DND-41 (cell line): Measurements from ENCODE around the gene COA1.

Experiments
- ATAC-seq: fragments of 200-7000 bp; cut with Tn5 transposase; 3 replicates; pipeline ENCODE4 v1.9.1; 2021; ENCODE audit warnings: low read depth; ENCODE audit not compliant: insufficient read depth
- DNase-seq: peaks from one replicate; pipeline ENCODE4 v3.0.0-alpha.2; 2020
- H2AFZ ChIP-seq: 2 replicates; pipeline ENCODE4 v1.6.0; 2012; ENCODE audit warnings: low read depth, low read length
- H3K27ac ChIP-seq: 2 replicates; pipeline ENCODE4 v1.5.1; 2012; ENCODE audit warnings: low read length, inconsistent platforms
- H3K27me3 ChIP-seq: fragments of 200-600 bp; sonication (generic); 2 replicates; pipeline ENCODE4 v1.6.0; 2012; ENCODE audit warnings: low read length, mild to moderate bottlenecking, inconsistent platforms; ENCODE audit not compliant: insufficient read depth, poor library complexity
- H3K36me3 ChIP-seq: 2 replicates; pipeline ENCODE4 v1.5.1; 2012; ENCODE audit warnings: low read length, inconsistent platforms; ENCODE audit not compliant: insufficient read depth
- H3K4me1 ChIP-seq: 2 replicates; pipeline ENCODE4 v1.5.1; 2012; ENCODE audit warnings: mild to moderate bottlenecking, low read length; ENCODE audit not compliant: insufficient read depth
- H3K4me2 ChIP-seq: 2 replicates; pipeline ENCODE4 v1.6.0; 2012; ENCODE audit warnings: mild to moderate bottlenecking, moderate library complexity, low read length, inconsistent platforms; ENCODE audit not compliant: insufficient read depth
- H3K4me3 ChIP-seq, 2 experiments: fragments of 200-600 bp in 1 of 2; shearing (Covaris generic) in 1 of 2; 2 replicates each; pipeline ENCODE4 v1.5.1; 2012 to 2016; ENCODE audit warnings: inconsistent platforms in 2 of 2, low read length in 2 of 2, mild to moderate bottlenecking in 2 of 2, low read depth in 1 of 2, moderate library complexity in 1 of 2
- H3K79me2 ChIP-seq: 2 replicates; pipeline ENCODE4 v1.6.0; 2012; ENCODE audit warnings: low read length, inconsistent platforms; ENCODE audit not compliant: insufficient read depth
- H3K9ac ChIP-seq: 2 replicates; pipeline ENCODE4 v1.6.0; 2012; ENCODE audit warnings: low read depth, mild to moderate bottlenecking, inconsistent platforms, low read length, moderate library complexity
- H3K9me3 ChIP-seq: 2 replicates; pipeline ENCODE4 v1.5.1; 2012; ENCODE audit warnings: low read length, moderate library complexity, mild to moderate bottlenecking, inconsistent platforms; ENCODE audit not compliant: insufficient read depth, severe bottlenecking
- H4K20me1 ChIP-seq: 2 replicates; pipeline ENCODE4 v1.6.0; 2012; ENCODE audit warnings: low read length; ENCODE audit not compliant: insufficient read depth
- CTCF ChIP-seq: IDR thresholded peaks from 2 replicates; pipeline ENCODE4 v1.5.1; 2012; ENCODE audit warnings: borderline replicate concordance, low read length, moderate library complexity, mild to moderate bottlenecking; ENCODE audit not compliant: poor library complexity, severe bottlenecking; ENCODE audit errors: extremely low read depth
- EZH2 ChIP-seq: IDR thresholded peaks from 3 replicates; pipeline ENCODE4 v1.6.1; 2012; ENCODE audit warnings: borderline replicate concordance, low read depth, mild to moderate bottlenecking, moderate library complexity, low read length, inconsistent platforms; ENCODE audit not compliant: severe bottlenecking

COA1 gene

GRCh38 chr7:43612128-43612527, 117.2 kb downstream of the COA1 start:
- peaks cover 89% of the 10 kb centered on the region for H3K36me3 ChIP-seq

GRCh38 chr7:43609097-43609496, 120.2 kb downstream of the COA1 start:
- Histone ChIP-seq H3K4me2 (no peak overlapping the region), H3K4me3 (no peak overlapping the region), H4K20me1 (peaks cover 71% of the 10 kb centered on the region), H3K9me3 (no peaks in the 10 kb centered on the region), H3K79me2 (peaks cover 97% of the 10 kb centered on the region), H3K27me3 (no peaks in the 10 kb centered on the region), H3K27ac (no peak overlapping the region; the same call in 1 of the 2 replicates), H3K36me3 (peaks cover 89% of the 10 kb centered on the region), H2AFZ (no peak overlapping the region), H3K4me1 (no peaks in the 10 kb centered on the region), H3K9ac (no peak overlapping the region)
- TF ChIP-seq EZH2 (no peak), CTCF (no peak)
- peak; percentile 27; the same call in 2 of the 3 replicates for ATAC-seq
- no peak for DNase-seq

More at GRCh38 chr7:43612128-43612527, 117.2 kb downstream of the COA1 start:
- Histone ChIP-seq H3K27ac (no peak overlapping the region), H2AFZ (no peak overlapping the region), H4K20me1 (peaks cover 76% of the 10 kb centered on the region), H3K4me3 (no peak overlapping the region), H3K27me3 (no peaks in the 10 kb centered on the region), H3K9ac (no peak overlapping the region), H3K9me3 (no peaks in the 10 kb centered on the region), H3K4me2 (no peak overlapping the region), H3K79me2 (peaks cover 96% of the 10 kb centered on the region), H3K4me1 (no peaks in the 10 kb centered on the region)
- no peak for TF ChIP-seq CTCF
- TF ChIP-seq EZH2, result no peak
- ATAC-seq, result no peak
- DNase-seq, result no peak

- H3K9me3 ChIP-seq, result no peaks in the 10 kb centered on the region
- H3K4me2 ChIP-seq, result no peak overlapping the region
- no peak for TF ChIP-seq CTCF
- TF ChIP-seq EZH2, result no peak
- DNase-seq, result no peak
- no peak overlapping the region for H3K9ac ChIP-seq
- no peak overlapping the region for H2AFZ ChIP-seq
- H3K27me3 ChIP-seq, result no peaks in the 10 kb centered on the region
- H3K4me3 ChIP-seq, result no peak overlapping the region
- peaks cover 66% of the 10 kb centered on the region for H4K20me1 ChIP-seq
- peaks cover 99% of the 10 kb centered on the region for H3K79me2 ChIP-seq
- no peak overlapping the region for H3K27ac ChIP-seq
- peaks cover 94% of the 10 kb centered on the region for H3K36me3 ChIP-seq
- H3K4me1 ChIP-seq, result no peaks in the 10 kb centered on the region
- no peak for ATAC-seq
These were observed 125.1 kb downstream of the COA1 start for GRCh38 chr7:43604251-43604650.

GRCh38 chr7:43602256-43602655, 127.1 kb downstream of the COA1 start:
- TF ChIP-seq CTCF (no peak), EZH2 (no peak)
- H3K36me3 ChIP-seq, result peaks cover 96% of the 10 kb centered on the region
- no peak overlapping the region for H2AFZ ChIP-seq
- ATAC-seq, result no peak
- H3K79me2 ChIP-seq, result peaks cover 100% of the 10 kb centered on the region
- H3K4me2 ChIP-seq, result no peak overlapping the region
- no peak for DNase-seq
- H3K9me3 ChIP-seq, result no peaks in the 10 kb centered on the region
- H3K27ac ChIP-seq, result no peak overlapping the region
- H4K20me1 ChIP-seq, result peaks cover 60% of the 10 kb centered on the region
- no peak overlapping the region for H3K4me3 ChIP-seq
- no peaks in the 10 kb centered on the region for H3K4me1 ChIP-seq
- H3K27me3 ChIP-seq, result no peaks in the 10 kb centered on the region
- H3K9ac ChIP-seq, result no peak overlapping the region
